ACC112 (cell line): Measurements from ENCODE around the gene AUTS2.

ENCODE experiments used
- H2AFZ ChIP-seq: fragments of 200-600 bp; sonication (generic); one replicate; pipeline ENCODE4 v1.6.0; 2017; ENCODE audit warnings: antibody characterized with exemption, low read length; ENCODE audit not compliant: unreplicated experiment
- H3K27ac ChIP-seq: fragments of 200-600 bp; sonication (generic); 2 replicates; pipeline ENCODE4 v1.5.1; 2014; ENCODE audit warnings: low read depth, mild to moderate bottlenecking, antibody characterized with exemption, low read length, moderate library complexity
- H3K27me3 ChIP-seq: fragments of 200-600 bp; sonication (generic); 2 replicates; pipeline ENCODE4 v1.6.1; 2014; ENCODE audit warnings: mild to moderate bottlenecking, antibody characterized with exemption, low read length, moderate library complexity, mixed read lengths; ENCODE audit not compliant: insufficient read depth
- H3K36me3 ChIP-seq: fragments of 200-600 bp; sonication (generic); 2 replicates; pipeline ENCODE4 v1.6.1; 2016; ENCODE audit warnings: mild to moderate bottlenecking, antibody characterized with exemption, low read length, moderate library complexity, mixed read lengths; ENCODE audit not compliant: insufficient read depth
- H3K4me1 ChIP-seq: fragments of 200-600 bp; sonication (generic); one replicate; pipeline ENCODE4 v1.6.1; 2016; ENCODE audit warnings: low read length, mixed read lengths; ENCODE audit not compliant: insufficient read depth, unreplicated experiment, control insufficient read depth
- H3K4me3 ChIP-seq: fragments of 200-600 bp; sonication (generic); 2 replicates; pipeline ENCODE4 v1.5.1; 2014; ENCODE audit warnings: mild to moderate bottlenecking, low read depth, low read length
- H3K79me2 ChIP-seq: fragments of 200-600 bp; sonication (generic); one replicate; pipeline ENCODE4 v1.6.0; 2016; ENCODE audit warnings: low read length; ENCODE audit not compliant: control insufficient read depth, unreplicated experiment, insufficient read depth

AUTS2 gene

DNA sequence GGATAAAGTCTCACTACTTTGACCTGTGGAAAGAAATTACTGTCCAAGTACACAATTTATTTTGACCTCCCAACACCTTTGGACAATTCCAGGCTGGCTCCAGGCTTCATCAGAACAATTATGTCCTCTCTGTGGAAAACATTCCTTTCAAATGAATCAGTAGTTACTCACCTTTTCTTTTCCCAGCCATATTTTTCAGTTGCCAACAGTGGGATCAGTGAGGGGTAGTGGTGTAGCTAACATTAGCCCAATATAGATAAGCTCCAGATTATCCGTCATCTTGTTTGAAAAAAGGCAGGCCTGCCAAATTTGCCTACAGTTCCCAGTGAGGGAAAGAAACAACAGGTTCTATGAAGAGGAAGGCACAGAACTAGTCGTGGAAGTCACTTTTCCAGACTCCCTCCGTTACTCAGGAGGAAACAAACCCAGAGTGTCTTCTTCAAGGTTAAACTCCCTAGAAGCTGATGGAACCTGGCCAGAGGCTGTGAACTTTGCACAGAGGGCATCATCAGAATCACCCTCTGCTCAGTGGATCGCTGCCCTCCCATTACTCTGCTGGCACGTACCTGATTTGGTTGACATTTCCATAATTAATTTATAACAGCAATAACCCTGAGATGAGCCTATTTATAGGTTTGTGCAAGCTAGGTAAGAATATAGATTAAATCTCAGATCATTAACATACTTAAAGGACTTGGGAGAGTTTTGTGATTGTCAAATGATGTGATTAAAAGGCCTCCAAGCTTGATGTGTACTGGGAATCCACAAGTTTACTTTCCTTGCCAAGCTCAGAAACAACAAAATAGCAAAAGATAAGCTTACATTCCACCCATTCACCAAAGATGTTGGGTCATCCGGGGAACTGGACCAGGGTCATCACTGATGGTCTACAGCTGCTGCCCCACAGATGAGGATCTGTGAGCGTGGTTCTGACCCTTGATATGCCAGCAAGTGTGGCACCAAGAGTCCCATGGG lies 879.0 kb downstream of the AUTS2 start:
- no peaks in the 10 kb centered on the region for H3K36me3 ChIP-seq
- H3K27ac ChIP-seq, result no peak overlapping the region
- no peak overlapping the region for H3K4me3 ChIP-seq
- H3K27me3 ChIP-seq, result no peaks in the 10 kb centered on the region
- no peaks in the 10 kb centered on the region for H3K4me1 ChIP-seq
- H3K79me2 ChIP-seq, result no peaks in the 10 kb centered on the region
- no peak overlapping the region for H2AFZ ChIP-seq

- H3K27me3 ChIP-seq, result no peaks in the 10 kb centered on the region
- H3K4me1 ChIP-seq, result no peaks in the 10 kb centered on the region
- no peak overlapping the region for H2AFZ ChIP-seq
- H3K27ac ChIP-seq, result no peak overlapping the region
- H3K4me3 ChIP-seq, result no peak overlapping the region
- no peaks in the 10 kb centered on the region for H3K79me2 ChIP-seq
- no peaks in the 10 kb centered on the region for H3K36me3 ChIP-seq
Measured at GRCh38 chr7:70479153-70480021, 881.1 kb downstream of the AUTS2 start.

DNA sequence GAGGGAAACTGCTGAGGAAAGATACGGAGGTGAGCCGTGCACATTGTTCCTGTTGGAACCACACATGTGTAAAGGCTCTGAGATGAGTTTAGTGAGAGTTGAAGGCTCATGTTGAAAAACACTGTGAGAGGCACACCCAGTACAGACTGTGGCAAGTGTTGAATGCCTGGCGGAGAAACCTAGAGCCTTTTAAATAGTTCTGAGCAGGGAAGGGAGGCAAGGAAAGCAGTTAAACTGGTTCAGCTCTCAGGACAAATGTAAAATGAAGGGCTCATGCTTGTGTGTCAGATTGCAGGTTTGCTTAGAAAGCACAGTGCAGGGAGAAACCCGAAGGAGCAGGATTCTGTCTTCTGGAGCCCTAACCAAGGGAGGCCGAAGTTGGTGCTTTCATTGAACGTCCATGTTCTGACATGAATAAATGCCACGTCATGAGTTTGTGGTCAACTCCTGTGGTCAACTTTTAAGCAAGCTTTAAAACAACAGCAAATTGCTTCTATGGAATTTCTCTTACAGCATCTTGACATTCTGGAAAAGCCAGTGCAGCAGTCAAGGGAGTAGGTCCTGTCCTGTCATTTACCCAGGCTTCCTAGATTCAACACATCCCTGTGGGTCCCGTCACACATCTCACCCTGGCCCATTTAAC lies 882.8 kb downstream of the AUTS2 start:
- H3K27me3 ChIP-seq, result no peaks in the 10 kb centered on the region
- no peaks in the 10 kb centered on the region for H3K4me1 ChIP-seq
- no peaks in the 10 kb centered on the region for H3K36me3 ChIP-seq
- H2AFZ ChIP-seq, result no peak overlapping the region
- no peak overlapping the region for H3K4me3 ChIP-seq
- H3K79me2 ChIP-seq, result no peaks in the 10 kb centered on the region
- H3K27ac ChIP-seq, result no peak overlapping the region

GRCh38 chr7:70481570-70482123 lies 883.4 kb downstream of the AUTS2 start:
- no peak overlapping the region for H2AFZ ChIP-seq
- H3K27ac ChIP-seq, result no peak overlapping the region
- no peaks in the 10 kb centered on the region for H3K27me3 ChIP-seq
- no peaks in the 10 kb centered on the region for H3K79me2 ChIP-seq
- no peak overlapping the region for H3K4me3 ChIP-seq
- no peaks in the 10 kb centered on the region for H3K4me1 ChIP-seq
- H3K36me3 ChIP-seq, result no peaks in the 10 kb centered on the region

DNA sequence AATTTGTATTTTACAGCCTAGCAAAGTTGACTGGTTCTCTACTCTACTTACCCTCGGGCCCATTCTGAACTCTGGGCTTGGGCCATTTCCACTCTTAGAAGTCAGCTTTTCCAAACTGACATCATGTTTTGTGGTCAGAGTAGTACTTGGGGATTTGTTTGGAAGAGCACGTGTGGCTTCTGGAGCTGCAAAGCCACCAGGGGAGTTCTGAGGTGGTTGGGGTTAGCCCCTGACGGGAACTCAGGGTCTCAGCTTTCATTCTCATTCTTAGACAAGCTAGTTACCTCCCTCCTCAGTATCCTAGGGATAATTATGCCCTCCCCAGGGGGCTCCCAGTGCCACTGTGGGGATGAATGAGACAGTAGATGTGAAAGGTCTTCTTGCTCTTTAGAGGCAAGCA lies 886.0 kb downstream of the AUTS2 start:
- H3K79me2 ChIP-seq, result no peaks in the 10 kb centered on the region
- H3K27me3 ChIP-seq, result no peaks in the 10 kb centered on the region
- no peaks in the 10 kb centered on the region for H3K4me1 ChIP-seq
- H3K36me3 ChIP-seq, result no peaks in the 10 kb centered on the region
- H3K27ac ChIP-seq, result no peak overlapping the region
- H3K4me3 ChIP-seq, result no peak overlapping the region
- H2AFZ ChIP-seq, result no peak overlapping the region

DNA sequence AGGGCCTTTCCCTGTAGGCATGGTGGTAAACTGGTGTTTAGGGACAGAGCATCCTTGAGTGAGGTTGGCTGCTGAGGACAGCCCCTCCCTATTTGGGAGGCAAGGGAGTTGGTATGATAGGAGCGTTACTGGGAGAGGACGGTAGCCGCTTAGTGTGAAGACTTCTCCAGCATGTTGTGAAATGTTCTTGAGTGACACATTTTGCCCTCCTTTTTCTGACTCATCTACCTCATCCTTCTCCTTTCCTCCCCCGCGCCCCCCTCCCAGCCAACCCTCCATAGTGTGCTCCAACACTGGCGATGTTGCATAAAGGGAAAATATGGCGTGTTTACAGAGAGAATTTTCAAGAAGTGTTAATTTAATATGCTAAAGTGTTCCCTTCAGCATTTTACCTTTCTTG lies 888.7 kb downstream of the AUTS2 start:
- H3K79me2 ChIP-seq, result no peaks in the 10 kb centered on the region
- H2AFZ ChIP-seq, result no peak overlapping the region
- no peaks in the 10 kb centered on the region for H3K4me1 ChIP-seq

GRCh38 chr7:70487428-70487827 lies 889.2 kb downstream of the AUTS2 start:
- no peaks in the 10 kb centered on the region for H3K4me1 ChIP-seq
- H3K27me3 ChIP-seq, result no peaks in the 10 kb centered on the region
- no peaks in the 10 kb centered on the region for H3K79me2 ChIP-seq
- H2AFZ ChIP-seq, result no peak overlapping the region
- H3K27ac ChIP-seq, result no peak overlapping the region
- no peaks in the 10 kb centered on the region for H3K36me3 ChIP-seq
- H3K4me3 ChIP-seq, result no peak overlapping the region

More for the DNA sequence above, 888.7 kb downstream of the AUTS2 start:
- Histone ChIP-seq H3K4me3 (no peak overlapping the region), H3K27me3 (no peaks in the 10 kb centered on the region), H3K27ac (no peak overlapping the region), H3K36me3 (no peaks in the 10 kb centered on the region)

GRCh38 chr7:70487886-70488285 lies 889.6 kb downstream of the AUTS2 start:
- no peak overlapping the region for H2AFZ ChIP-seq
- no peak overlapping the region for H3K4me3 ChIP-seq
- H3K27ac ChIP-seq, result no peak overlapping the region
- no peaks in the 10 kb centered on the region for H3K36me3 ChIP-seq
- no peaks in the 10 kb centered on the region for H3K27me3 ChIP-seq
- H3K79me2 ChIP-seq, result no peaks in the 10 kb centered on the region
- no peaks in the 10 kb centered on the region for H3K4me1 ChIP-seq

- H3K4me1 ChIP-seq, result no peaks in the 10 kb centered on the region
- H2AFZ ChIP-seq, result no peak overlapping the region
- H3K36me3 ChIP-seq, result no peaks in the 10 kb centered on the region
- no peaks in the 10 kb centered on the region for H3K27me3 ChIP-seq
- H3K79me2 ChIP-seq, result no peaks in the 10 kb centered on the region
- H3K27ac ChIP-seq, result no peak overlapping the region
- no peak overlapping the region for H3K4me3 ChIP-seq
Measured at GRCh38 chr7:70489813-70490212, 891.5 kb downstream of the AUTS2 start.

- H2AFZ ChIP-seq, result no peak overlapping the region
- H3K79me2 ChIP-seq, result no peaks in the 10 kb centered on the region
- no peak overlapping the region for H3K27ac ChIP-seq
- no peaks in the 10 kb centered on the region for H3K36me3 ChIP-seq
- no peaks in the 10 kb centered on the region for H3K4me1 ChIP-seq
- no peak overlapping the region for H3K4me3 ChIP-seq
- H3K27me3 ChIP-seq, result no peaks in the 10 kb centered on the region
Measured at GRCh38 chr7:70492625-70493024, 894.4 kb downstream of the AUTS2 start.
